HepG2 (cell line): ENCODE results near the gene ATRAID. TPM values are rescaled to one million over a fixed set of nuclear protein-coding genes. Genes with fewer than 3 reads are reported as not detected.

Source experiments
- HCFC1 ChIP-seq: fragments of 150-350 bp; IDR thresholded peaks from 2 replicates; pipeline ENCODE4 v1.6.1; 2014; ENCODE audit warnings: low read depth, low read length
- IRF9 ChIP-seq: sonication (generic); formaldehyde crosslinking; IDR thresholded peaks from 2 replicates; pipeline ENCODE4 v1.8.0; 2022; ENCODE audit warnings: missing genetic modification reagents, mild to moderate bottlenecking, borderline replicate concordance
- MAX ChIP-seq: IDR thresholded peaks from 2 replicates; pipeline ENCODE4 v1.6.1; 2012; ENCODE audit warnings: inconsistent platforms
- MEF2D ChIP-seq: sonication (generic); formaldehyde crosslinking; IDR thresholded peaks from 2 replicates; pipeline ENCODE4 v1.5.1; 2020; ENCODE audit warnings: mild to moderate bottlenecking, missing genetic modification reagents
- RFX5 ChIP-seq: IDR thresholded peaks from 2 replicates; pipeline ENCODE4 v1.6.1; 2011; ENCODE audit warnings: low read depth, low read length, improper control_type of control experiment
- SRSF1 ChIP-seq: fragments of 200-400 bp; formaldehyde crosslinking; optimal IDR thresholded peaks from 2 replicates; pipeline ENCODE3; 2017; ENCODE audit warnings: mild to moderate bottlenecking, low read depth, low read length, moderate library complexity
- SYNCRIP ChIP-seq: fragments of 200-400 bp; formaldehyde crosslinking; IDR thresholded peaks from 2 replicates; pipeline ENCODE4 v1.6.1; 2018; ENCODE audit warnings: mild to moderate bottlenecking, low read depth, low read length; ENCODE audit not compliant: insufficient read depth
- TARDBP ChIP-seq: sonication (generic); formaldehyde crosslinking; IDR thresholded peaks from 2 replicates; pipeline ENCODE4 v1.8.0; 2022; ENCODE audit warnings: mild to moderate bottlenecking, missing genetic modification reagents
- WIZ ChIP-seq: sonication (generic); formaldehyde crosslinking; IDR thresholded peaks from 2 replicates; pipeline ENCODE4 v1.5.1; 2020; ENCODE audit warnings: mild to moderate bottlenecking, missing genetic modification reagents
- ZNF354B ChIP-seq: sonication (generic); formaldehyde crosslinking; IDR thresholded peaks from 2 replicates; pipeline ENCODE4 v1.8.0; 2022; ENCODE audit warnings: mild to moderate bottlenecking, missing genetic modification reagents
- ZNF644 ChIP-seq: IDR thresholded peaks from 2 replicates; pipeline ENCODE4 v1.6.1; 2016; ENCODE audit warnings: low read depth
- ZNF773 ChIP-seq: sonication (generic); formaldehyde crosslinking; IDR thresholded peaks from 2 replicates; pipeline ENCODE4 v1.4.0; 2020; ENCODE audit warnings: missing genetic modification reagents, borderline replicate concordance
- ZSCAN21 ChIP-seq: sonication (generic); formaldehyde crosslinking; IDR thresholded peaks from 2 replicates; pipeline ENCODE4 v1.8.0; 2022; ENCODE audit warnings: mild to moderate bottlenecking, missing genetic modification reagents, moderate library complexity, borderline replicate concordance
- polyA plus RNA-seq, 8 experiments: library from polyadenylated mRNA; depleted of rRNA in 3 of 8; stranded (reverse) in 7 of 8; unstranded in 1 of 8; fragments of >200 nt; fragmentation: Illumina TruSeq in 4 of 8; extraction: Trizol in 4 of 8; gene quantifications; 2 replicates each; pipeline versions ENCODE4 v1.2.1 to v1.2.3, GENCODE V29; 2011 to 2016; ENCODE audit warnings: low read depth in 4 of 8, missing spikeins in 1 of 8, mixed read lengths in 1 of 8; ENCODE audit not compliant: insufficient read depth in 1 of 8
- total RNA-seq, 5 experiments: library from RNA; depleted of rRNA; stranded (reverse); fragments of >200 nt; fragmentation: Illumina TruSeq; extraction: Trizol; gene quantifications; 2 replicates each; pipeline ENCODE4 v1.2.3, GENCODE V29; 2016; ENCODE audit warnings: low read depth in 1 of 5
- TF ChIP-seq, protein P1 (sequence below): sonication (generic); formaldehyde crosslinking; IDR thresholded peaks from 2 replicates; pipeline ENCODE4; 2020; ENCODE audit warnings: missing genetic modification reagents, mild to moderate bottlenecking, borderline replicate concordance
- TF ChIP-seq, protein P2 (sequence below): IDR thresholded peaks from 2 replicates; pipeline ENCODE4 v1.6.1; 2016; ENCODE audit warnings: missing biosample characterization, missing genetic modification reagents, low read depth
- TF ChIP-seq, protein P3 (sequence below): IDR thresholded peaks from 2 replicates; pipeline ENCODE4 v1.6.1; 2016; ENCODE audit warnings: low read depth, control low read depth
- TF ChIP-seq, protein P4 (sequence below): sonication (generic); formaldehyde crosslinking; IDR thresholded peaks from 2 replicates; pipeline ENCODE4 v1.5.0; 2020; ENCODE audit warnings: missing genetic modification reagents
- TF ChIP-seq, protein P5 (sequence below): sonication (generic); formaldehyde crosslinking; IDR thresholded peaks from 2 replicates; pipeline ENCODE4 v1.4.0; 2020; ENCODE audit warnings: missing genetic modification reagents, borderline replicate concordance

The ATRAID gene
- total and polyA plus RNA-seq, 2 of the 13 experiments (the other 11 are each of a cell fraction or from before 2014, with no cell fraction given) = 207 to 382 TPM

- peak; percentile 89 for TF ChIP-seq IRF9 (CRISPR knock-in tag)
- peak; percentile 92 for TF ChIP-seq MEF2D (CRISPR knock-in tag)
- TF ChIP-seq SYNCRIP = no peak
- TF ChIP-seq ZSCAN21 = peak; percentile 51; the same call in 1 of the 2 replicates
- TF ChIP-seq ZNF644 (CRISPR knock-in tag) = peak; percentile 47
- TF ChIP-seq, protein P1, sequence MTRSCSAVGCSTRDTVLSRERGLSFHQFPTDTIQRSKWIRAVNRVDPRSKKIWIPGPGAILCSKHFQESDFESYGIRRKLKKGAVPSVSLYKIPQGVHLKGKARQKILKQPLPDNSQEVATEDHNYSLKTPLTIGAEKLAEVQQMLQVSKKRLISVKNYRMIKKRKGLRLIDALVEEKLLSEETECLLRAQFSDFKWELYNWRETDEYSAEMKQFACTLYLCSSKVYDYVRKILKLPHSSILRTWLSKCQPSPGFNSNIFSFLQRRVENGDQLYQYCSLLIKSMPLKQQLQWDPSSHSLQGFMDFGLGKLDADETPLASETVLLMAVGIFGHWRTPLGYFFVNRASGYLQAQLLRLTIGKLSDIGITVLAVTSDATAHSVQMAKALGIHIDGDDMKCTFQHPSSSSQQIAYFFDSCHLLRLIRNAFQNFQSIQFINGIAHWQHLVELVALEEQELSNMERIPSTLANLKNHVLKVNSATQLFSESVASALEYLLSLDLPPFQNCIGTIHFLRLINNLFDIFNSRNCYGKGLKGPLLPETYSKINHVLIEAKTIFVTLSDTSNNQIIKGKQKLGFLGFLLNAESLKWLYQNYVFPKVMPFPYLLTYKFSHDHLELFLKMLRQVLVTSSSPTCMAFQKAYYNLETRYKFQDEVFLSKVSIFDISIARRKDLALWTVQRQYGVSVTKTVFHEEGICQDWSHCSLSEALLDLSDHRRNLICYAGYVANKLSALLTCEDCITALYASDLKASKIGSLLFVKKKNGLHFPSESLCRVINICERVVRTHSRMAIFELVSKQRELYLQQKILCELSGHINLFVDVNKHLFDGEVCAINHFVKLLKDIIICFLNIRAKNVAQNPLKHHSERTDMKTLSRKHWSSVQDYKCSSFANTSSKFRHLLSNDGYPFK (CRISPR knock-in tag) = peak; percentile 45; the same call in 1 of the 2 replicates
- 0 out of 2 replicates have a peak, but pooled peaks have one; percentile 19 for TF ChIP-seq HCFC1
- no peak for TF ChIP-seq SRSF1
- TF ChIP-seq, protein P2, sequence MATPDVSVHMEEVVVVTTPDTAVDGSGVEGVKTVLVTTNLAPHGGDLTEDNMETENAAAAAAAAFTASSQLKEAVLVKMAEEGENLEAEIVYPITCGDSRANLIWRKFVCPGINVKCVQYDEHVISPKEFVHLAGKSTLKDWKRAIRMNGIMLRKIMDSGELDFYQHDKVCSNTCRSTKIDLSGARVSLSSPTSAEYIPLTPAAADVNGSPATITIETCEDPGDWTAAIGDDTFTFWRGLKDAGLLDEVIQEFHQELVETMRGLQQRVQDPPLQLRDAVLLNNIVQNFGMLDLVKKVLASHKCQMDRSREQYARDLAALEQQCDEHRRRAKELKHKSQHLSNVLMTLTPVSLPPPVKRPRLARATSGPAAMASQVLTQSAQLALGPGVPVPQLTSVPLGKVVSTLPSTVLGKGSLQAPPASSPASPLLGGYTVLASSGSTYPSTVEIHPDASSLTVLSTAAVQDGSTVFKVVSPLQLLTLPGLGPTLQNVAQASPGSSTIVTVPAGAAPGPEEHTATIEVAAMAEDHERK (CRISPR knock-in tag) = no peak
- TF ChIP-seq, protein P3, sequence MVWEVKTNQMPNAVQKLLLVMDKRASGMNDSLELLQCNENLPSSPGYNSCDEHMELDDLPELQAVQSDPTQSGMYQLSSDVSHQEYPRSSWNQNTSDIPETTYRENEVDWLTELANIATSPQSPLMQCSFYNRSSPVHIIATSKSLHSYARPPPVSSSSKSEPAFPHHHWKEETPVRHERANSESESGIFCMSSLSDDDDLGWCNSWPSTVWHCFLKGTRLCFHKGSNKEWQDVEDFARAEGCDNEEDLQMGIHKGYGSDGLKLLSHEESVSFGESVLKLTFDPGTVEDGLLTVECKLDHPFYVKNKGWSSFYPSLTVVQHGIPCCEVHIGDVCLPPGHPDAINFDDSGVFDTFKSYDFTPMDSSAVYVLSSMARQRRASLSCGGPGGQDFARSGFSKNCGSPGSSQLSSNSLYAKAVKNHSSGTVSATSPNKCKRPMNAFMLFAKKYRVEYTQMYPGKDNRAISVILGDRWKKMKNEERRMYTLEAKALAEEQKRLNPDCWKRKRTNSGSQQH (CRISPR knock-in tag) = no peak
- TF ChIP-seq ZNF354B (CRISPR knock-in tag) = no peak
- 0 out of 2 replicates have a peak, but pooled peaks have one; percentile 5 for TF ChIP-seq WIZ (CRISPR knock-in tag)
- TF ChIP-seq TARDBP = peak; percentile 84; the same call in 1 of the 2 replicates
- TF ChIP-seq, protein P4, sequence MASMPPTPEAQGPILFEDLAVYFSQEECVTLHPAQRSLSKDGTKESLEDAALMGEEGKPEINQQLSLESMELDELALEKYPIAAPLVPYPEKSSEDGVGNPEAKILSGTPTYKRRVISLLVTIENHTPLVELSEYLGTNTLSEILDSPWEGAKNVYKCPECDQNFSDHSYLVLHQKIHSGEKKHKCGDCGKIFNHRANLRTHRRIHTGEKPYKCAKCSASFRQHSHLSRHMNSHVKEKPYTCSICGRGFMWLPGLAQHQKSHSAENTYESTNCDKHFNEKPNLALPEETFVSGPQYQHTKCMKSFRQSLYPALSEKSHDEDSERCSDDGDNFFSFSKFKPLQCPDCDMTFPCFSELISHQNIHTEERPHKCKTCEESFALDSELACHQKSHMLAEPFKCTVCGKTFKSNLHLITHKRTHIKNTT (CRISPR knock-in tag) = no peak
- TF ChIP-seq, protein P5, sequence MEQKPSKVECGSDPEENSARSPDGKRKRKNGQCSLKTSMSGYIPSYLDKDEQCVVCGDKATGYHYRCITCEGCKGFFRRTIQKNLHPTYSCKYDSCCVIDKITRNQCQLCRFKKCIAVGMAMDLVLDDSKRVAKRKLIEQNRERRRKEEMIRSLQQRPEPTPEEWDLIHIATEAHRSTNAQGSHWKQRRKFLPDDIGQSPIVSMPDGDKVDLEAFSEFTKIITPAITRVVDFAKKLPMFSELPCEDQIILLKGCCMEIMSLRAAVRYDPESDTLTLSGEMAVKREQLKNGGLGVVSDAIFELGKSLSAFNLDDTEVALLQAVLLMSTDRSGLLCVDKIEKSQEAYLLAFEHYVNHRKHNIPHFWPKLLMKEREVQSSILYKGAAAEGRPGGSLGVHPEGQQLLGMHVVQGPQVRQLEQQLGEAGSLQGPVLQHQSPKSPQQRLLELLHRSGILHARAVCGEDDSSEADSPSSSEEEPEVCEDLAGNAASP (CRISPR knock-in tag) = peak; percentile 88; the same call in 1 of the 2 replicates
- peak; percentile 75 for TF ChIP-seq RFX5
- no peak for TF ChIP-seq ZNF773 (CRISPR knock-in tag)
- peak; percentile 92 for TF ChIP-seq MAX
These were observed 34.1 kb upstream of the ATRAID start (continued) for GRCh38 chr2:27177441-27178351.
